Testis (tissue), 3 donors: Measurements from ENCODE around the gene IL17RA. TPM values are rescaled to one million over a fixed set of nuclear protein-coding genes. Genes with fewer than 3 reads are reported as not detected.

ENCODE experiments used
- DNase-seq: peaks from one replicate; pipeline ENCODE4 v3.0.0-alpha.2; 2019
- H3K27ac ChIP-seq, 2 donors: fragments of 200-600 bp; sonication (generic); one replicate each; pipeline ENCODE4 v1.5.1; 2019
- H3K27me3 ChIP-seq: fragments of 200-600 bp; sonication (generic); one replicate; pipeline ENCODE4 v1.5.1; 2019
- H3K36me3 ChIP-seq: fragments of 200-600 bp; sonication (generic); one replicate; pipeline ENCODE4 v1.5.1; 2017; ENCODE audit warnings: low read depth; ENCODE audit errors: missing control alignments
- H3K4me1 ChIP-seq: fragments of 200-600 bp; sonication (generic); one replicate; pipeline ENCODE4 v1.5.1; 2019
- H3K4me3 ChIP-seq, 2 donors: fragments of 200-600 bp; sonication (generic); one replicate each; pipeline ENCODE4 v1.5.1; 2017 to 2019
- H3K9me3 ChIP-seq: fragments of 200-600 bp; sonication (generic); one replicate; pipeline ENCODE4 v1.5.1; 2017
- CTCF ChIP-seq, 3 experiments: fragments of 450-650 bp in 2 of 3; fragments of 200-600 bp in 1 of 3; sonication (generic) in 1 of 3; IDR thresholded peaks; one replicate each; pipeline ENCODE4 v1.5.1; 2016 to 2019; ENCODE audit warnings: antibody characterized with exemption in 3 of 3, mild to moderate bottlenecking in 2 of 3, moderate library complexity in 1 of 3
- POLR2A ChIP-seq: fragments of 450-650 bp; IDR thresholded peaks from one replicate; pipeline ENCODE4 v1.6.1; 2017; ENCODE audit warnings: antibody characterized with exemption, mild to moderate bottlenecking, moderate library complexity
- WGBS, 2 donors: methylation state at CpG; one replicate each; pipeline ENCODE4 v1.1.5; 2018; 5-methylcytosine and 5-hydroxymethylcytosine counted together
- intact Hi-C: fragments of 100-400 bp; cut with DNase I; formaldehyde crosslinking; loops from one replicate; pipeline ENCODE4 v1.15.1; 2023; ENCODE audit warnings: low total_unique reads
- polyA plus RNA-seq: library from polyadenylated mRNA; stranded (reverse); fragments of 350-450 nt; fragmentation: Illumina TruSeq; extraction: RNeasy Lipid Tissue Mini Kit (QIAGEN cat#74804); gene quantifications from one replicate; pipeline ENCODE4 v1.2.3, GENCODE V29; 2014; ENCODE audit warnings: low read depth, low replicate concordance; ENCODE audit not compliant: insufficient read depth
- total RNA-seq, 2 donors: library from RNA; depleted of rRNA; stranded (reverse); fragments of >200 nt; gene quantifications; one replicate each; pipeline ENCODE4 v1.2.3, GENCODE V29; 2016

The IL17RA gene
- total and polyA plus RNA-seq, 3 donors from 2014 or later, result 6.8 to 12.8 (median 8.3) TPM

- DNase-seq, result no peak
- TF ChIP-seq POLR2A, result no peak
- TF ChIP-seq CTCF (IDR thresholded peaks at IDR 0.05), result no peak
- intact Hi-C loops, result no loop called here
- Histone ChIP-seq H3K36me3 (no peaks in the 10 kb centered on the region), H3K27ac (no peak overlapping the region), H3K4me1 (no peaks in the 10 kb centered on the region), H3K9me3 (no peaks in the 10 kb centered on the region), H3K4me3 (no peak overlapping the region), H3K27me3 (no peaks in the 10 kb centered on the region)
- 83 to 90% methylated on average over 6 of the region's 6 CpGs for WGBS, 2 donors
These were observed 15.8 kb downstream of the IL17RA start for GRCh38 chr22:17100621-17101020.

GRCh38 chr22:17101475-17102296, 16.9 kb downstream of the IL17RA start:
- 89 to 91% methylated on average over 13 to 14 of the region's 14 CpGs for WGBS, 2 donors
- no peak for DNase-seq

GRCh38 chr22:17102297-17102667, 17.5 kb downstream of the IL17RA start:
- 91 to 93% methylated on average over 7 of the region's 7 CpGs for WGBS, 2 donors

More at GRCh38 chr22:17101475-17102296, 16.9 kb downstream of the IL17RA start:
- intact Hi-C loops, result no loop called here
- H3K4me3 ChIP-seq, result no peak overlapping the region
- no peaks in the 10 kb centered on the region for H3K27me3 ChIP-seq
- TF ChIP-seq CTCF (IDR thresholded peaks at IDR 0.05), result no peak
- no peak for TF ChIP-seq POLR2A
- H3K4me1 ChIP-seq, result no peaks in the 10 kb centered on the region
- no peak overlapping the region for H3K27ac ChIP-seq
- no peaks in the 10 kb centered on the region for H3K9me3 ChIP-seq
- no peaks in the 10 kb centered on the region for H3K36me3 ChIP-seq

GRCh38 chr22:17103351-17103750, 18.6 kb downstream of the IL17RA start:
- Histone ChIP-seq H3K36me3 (no peaks in the 10 kb centered on the region), H3K4me3 (no peak overlapping the region), H3K9me3 (no peaks in the 10 kb centered on the region), H3K27ac (no peak overlapping the region), H3K27me3 (no peaks in the 10 kb centered on the region), H3K4me1 (no peaks in the 10 kb centered on the region)
- DNase-seq, result no peak
- no peak for TF ChIP-seq CTCF (IDR thresholded peaks at IDR 0.05)
- no peak for TF ChIP-seq POLR2A
- 93% methylated on average over 9 of the region's 9 CpGs for whole genome bisulfite sequencing, 2 donors
- intact Hi-C loops, result no loop called here

More at GRCh38 chr22:17102297-17102667, 17.5 kb downstream of the IL17RA start:
- no peaks in the 10 kb centered on the region for H3K4me1 ChIP-seq
- no peaks in the 10 kb centered on the region for H3K9me3 ChIP-seq
- H3K36me3 ChIP-seq, result no peaks in the 10 kb centered on the region
- DNase-seq, result no peak
- intact Hi-C loops, result no loop called here
- no peak for TF ChIP-seq CTCF (IDR thresholded peaks at IDR 0.05)
- no peak for TF ChIP-seq POLR2A
- H3K27me3 ChIP-seq, result no peaks in the 10 kb centered on the region
- no peak overlapping the region for H3K4me3 ChIP-seq
- no peak overlapping the region for H3K27ac ChIP-seq
